DMS114 treated with DMSO at 0.1 percent for 48 hours (cell line): ENCODE results near the gene CNTNAP2.

Experiments
- DNase-seq: peaks from one replicate; lab custom pipeline; 2025; ENCODE audit not compliant: unreplicated experiment; lab: John Stamatoyannopoulos, UW

The CNTNAP2 gene

DNA sequence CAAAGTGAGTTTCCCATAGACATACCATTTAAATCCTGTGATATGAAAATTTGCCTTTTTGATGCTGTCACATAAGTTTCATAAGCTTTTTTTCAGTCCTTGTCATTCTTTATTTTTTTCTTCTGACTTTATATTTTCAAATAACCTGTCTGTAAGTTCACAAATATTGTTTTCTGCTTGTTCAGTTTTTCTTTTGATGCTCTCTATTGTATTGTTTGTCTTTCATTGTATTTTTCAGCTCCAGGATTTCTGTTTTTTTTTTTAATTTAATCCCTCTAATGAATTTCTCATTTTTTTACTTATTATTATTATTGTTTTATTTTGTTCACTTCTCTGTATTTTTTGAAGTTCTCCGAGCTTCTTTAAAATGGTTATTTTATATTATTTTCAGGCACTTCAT is 623.4 kb downstream of the CNTNAP2 start:
- no peak for DNase-seq

DNA sequence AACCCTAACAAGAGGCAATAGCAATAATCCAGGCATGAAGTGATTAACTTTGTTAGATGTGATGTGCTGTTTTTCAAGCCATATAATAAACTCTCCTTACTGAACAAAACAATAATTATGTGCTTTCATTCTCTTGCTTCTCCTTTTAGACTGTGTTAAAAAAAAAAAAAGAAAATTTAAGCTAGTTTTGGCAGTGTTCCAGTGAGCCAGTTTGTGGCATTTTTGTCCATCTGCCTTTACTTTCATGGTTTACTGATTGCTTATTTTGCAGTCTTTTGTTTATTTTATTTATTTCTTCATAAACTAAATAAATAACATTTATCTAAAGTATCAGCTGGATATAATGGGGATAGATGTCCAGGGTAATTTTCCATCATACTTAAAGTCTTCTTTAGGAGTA is 625.3 kb downstream of the CNTNAP2 start:
- no peak for DNase-seq

DNA sequence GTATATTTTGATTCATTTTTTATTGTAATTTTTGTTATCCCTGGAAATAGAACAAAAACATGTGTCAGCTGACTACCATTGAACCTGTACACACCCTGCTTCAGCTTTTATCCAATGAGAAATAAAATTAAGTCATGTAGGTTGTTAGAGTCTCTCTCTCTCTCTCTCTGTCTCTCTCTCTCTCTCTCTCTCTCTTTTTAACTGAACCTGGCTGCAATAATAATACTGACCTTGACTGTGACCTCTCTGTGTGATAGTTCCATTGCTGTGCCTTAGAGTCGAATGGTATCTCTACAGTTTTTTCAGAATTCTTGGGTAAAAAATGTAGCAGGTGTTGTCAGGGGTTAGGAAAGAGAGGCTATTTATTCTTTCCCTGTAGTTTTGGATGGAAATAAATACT is 637.8 kb downstream of the CNTNAP2 start:
- no peak for DNase-seq

DNA sequence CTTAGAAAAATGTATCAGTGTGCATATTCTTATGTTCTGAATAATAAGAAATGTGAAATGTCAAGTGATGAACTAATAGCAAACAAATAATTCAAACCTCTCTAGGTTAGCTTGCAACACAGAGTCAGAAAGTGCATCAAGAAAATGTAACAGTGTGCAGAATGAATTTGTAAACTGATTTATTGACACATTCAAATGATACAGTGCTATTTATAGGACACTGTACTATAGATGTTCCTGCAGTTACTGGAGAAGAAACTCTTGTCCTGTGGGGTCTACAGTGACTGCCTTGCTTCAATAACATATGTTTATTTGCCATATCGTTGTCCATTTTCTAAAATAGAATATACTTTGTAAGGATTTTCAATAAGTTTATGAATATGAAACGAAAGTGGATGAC is 639.0 kb downstream of the CNTNAP2 start:
- DNase-seq = no peak

DNA sequence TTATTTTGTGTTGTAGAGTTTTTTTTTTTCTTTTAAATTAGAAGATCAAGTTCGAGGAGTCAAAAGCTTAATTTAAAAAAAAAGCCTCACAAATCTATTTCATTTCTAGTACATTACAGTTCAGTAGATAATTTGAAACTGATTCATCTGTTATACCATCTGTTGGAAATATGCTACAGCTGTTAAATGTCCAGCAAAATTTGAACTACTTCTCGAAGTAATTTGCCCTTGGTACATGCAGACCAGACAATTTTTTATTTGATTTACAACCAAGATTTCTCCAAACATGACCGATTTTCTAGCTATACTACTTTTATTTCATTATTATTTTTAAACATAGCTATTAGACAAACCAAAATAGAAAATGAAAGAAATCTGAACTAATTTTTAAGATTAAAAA is 647.9 kb downstream of the CNTNAP2 start:
- DNase-seq = no peak

DNA sequence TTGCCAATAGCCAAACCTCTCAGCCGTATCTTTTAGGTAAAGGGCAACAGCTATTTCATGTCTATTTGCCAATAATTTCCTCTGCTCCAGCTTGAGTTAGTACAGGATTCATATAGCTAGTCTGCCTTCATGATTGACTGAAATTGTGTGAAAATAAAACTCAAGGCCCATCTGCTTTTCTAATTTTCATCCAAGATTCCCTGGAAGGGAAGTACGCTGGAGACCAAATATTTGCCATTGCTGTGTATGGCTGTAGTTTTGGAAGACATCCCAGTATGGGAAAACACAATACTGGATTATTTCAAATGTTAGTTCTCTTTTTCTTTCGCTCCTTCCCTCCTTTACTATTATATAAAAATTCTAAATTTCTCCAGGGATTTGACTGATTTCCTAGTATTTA is 652.4 kb downstream of the CNTNAP2 start:
- DNase-seq = no peak

DNA sequence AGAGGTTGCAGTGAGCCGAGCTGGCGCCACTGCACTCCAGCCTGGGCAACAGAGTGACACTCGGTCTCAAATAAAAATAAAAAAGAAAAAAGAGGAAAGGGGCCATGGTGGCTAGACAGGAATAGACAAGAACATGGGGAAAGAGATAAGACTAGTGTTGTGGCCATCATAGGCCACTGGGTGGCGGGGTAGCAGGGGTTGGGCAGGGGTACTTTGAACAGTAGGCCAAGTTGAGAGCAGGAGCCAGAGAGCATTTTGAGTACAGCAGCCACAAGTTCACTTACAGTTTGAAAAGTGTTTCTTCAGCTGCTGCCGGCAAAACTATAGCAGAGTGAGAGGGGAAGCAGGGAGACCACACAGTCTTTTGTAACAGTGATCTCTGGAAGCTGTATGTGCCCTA is 656.0 kb downstream of the CNTNAP2 start:
- DNase-seq = no peak

DNA sequence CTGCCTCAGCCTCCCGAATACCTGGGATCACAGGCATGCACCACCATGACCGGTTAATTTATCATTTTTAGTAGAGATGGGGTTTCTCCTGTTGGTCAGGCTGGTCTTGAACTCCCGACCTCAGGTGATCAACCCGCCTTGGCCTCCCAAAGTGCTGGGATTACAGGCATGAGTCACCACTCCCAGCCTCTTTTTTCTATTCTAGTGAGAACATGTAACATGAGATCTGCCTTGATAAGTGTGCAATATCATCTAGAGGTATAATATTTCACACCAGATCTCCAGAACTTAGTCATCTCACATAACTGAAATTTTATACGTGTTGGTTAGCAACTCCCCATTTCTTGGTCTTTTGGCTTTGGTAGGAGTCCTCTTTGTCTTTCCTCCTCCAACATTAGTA is 656.9 kb downstream of the CNTNAP2 start:
- no peak for DNase-seq

DNA sequence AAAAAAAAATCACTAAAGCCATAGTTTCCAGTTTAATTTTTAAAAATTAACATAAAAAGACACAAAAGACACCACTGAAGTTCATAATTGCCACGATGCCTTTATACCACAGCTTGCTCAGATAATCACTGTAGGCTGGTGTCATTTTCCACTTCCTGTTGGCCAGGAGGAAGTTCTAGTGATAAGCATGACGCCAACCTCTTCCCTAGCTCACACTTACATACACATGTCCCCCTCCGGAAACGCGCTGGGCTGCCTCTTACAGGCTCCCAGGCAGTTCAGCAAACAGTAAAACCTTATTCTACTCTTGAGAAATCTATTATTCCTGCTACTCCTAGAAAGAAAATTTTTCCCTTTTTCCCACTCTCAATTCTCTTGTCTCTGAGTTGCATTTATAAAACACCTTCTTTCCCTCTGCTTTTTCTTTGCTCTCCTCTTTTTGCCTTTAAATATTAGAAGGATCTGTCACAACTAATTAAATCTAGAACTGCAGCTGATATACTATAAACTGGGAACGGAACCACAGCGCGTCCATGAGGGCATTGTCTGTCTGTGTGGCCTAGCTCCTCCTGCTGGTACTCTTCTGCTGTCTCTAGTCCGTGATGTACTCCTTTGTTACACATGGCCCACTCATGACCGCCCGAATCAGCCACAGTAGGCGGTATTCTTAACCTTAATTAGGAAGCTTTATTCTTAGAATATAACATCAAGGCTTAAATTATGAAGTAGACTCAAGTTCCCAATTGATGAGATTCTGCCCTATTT is 664.9 kb downstream of the CNTNAP2 start:
- no peak for DNase-seq

DNA sequence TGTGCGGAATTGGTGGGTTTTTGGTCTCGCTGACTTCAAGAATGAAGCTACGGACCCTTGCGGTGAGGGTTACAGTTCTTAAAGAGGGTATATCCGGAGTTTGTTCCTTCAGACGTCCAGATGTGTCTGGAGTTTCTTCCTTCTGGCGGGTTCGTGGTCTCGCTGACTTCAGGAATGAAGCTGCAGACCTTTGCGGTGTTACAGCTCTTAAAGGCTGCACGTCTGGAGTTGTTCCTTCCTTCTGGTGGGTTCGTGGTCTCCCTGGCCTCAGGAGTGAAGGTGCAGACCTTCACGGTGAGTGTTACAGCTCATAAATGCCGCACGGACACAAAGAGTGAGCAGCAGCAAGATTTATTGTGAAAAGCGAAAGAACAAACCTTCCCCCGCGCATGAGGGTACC is 670.7 kb downstream of the CNTNAP2 start:
- no peak for DNase-seq

DNA sequence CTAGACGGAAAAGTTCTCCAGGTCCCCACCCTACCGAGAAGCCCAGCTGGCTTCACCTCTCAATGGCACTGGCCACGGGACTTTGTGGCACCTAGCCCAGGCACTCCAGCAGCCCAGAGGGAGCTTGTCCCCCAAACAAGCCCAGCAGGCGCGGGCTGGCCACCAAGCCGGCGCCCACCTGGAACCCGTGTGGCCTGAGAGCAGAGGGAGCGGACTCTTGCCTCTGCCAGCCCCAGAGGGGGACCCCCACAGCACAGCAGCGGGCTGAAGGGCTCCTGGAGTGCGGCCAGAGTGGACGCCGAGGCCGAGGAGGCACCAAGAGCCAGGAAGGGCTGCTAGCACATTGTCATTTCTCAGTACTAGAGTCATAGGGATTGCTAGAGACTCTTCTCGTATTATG is 671.4 kb downstream of the CNTNAP2 start:
- no peak for DNase-seq

DNA sequence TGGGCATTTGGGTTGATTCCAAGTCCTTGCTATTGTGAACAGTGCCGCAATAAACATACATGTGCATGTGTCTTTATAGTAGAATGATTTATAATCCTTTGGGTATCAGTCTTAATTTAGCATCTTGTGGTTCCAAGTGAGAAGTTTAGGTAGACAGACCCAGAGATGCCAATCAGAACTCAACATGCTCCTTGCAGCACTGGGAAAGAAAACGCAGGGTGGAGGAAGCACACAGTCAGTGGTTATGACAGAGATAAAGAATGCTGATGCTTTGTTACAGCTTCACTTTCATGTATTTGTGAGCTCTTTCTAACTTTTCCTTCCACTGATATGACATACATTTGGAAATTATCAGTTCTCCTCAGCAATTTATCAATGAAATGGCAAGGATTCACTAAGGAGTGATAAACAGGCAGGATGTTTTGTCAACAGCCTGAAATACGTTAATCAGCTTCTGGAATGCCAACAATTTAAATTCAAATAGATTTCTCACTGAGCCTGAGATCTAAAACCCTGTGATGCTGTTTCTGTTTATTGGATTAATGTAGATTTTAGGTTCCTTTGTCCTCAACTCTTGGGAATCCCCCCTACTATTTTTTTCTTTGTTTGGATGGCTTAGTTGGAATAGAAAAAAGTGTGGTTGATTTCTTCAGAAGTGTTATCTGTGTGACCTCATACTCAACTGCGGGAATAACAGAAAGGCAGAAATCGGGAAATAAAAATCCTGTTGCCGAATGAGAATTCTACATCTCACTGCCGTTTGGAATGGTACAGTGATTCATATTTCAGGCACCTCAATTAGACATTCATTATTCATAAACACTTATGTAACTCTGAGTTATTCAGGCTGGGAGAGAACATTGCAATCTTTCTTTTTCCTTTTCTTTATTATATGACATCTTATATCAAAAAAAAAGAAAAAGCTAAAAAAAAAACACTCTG is 675.0 kb downstream of the CNTNAP2 start:
- DNase-seq = no peak

DNA sequence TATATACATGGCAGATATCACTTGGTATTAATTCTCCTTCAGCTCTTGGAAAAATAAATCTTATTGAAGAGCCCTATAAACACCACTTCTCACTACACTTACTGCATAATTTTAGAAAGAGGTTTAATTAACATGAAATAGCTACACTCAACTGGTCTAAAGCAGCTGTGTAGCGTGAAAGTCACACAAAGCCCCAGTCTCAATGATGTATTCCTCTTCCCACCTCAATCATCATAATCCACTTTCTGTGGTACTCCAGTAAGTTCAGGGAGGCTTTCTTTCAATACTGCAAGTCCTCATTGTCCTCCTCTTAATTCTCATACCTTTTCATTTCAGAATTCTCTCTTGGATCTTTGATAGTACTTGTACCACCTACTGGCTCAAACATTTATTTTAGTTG is 688.0 kb downstream of the CNTNAP2 start:
- no peak for DNase-seq

DNA sequence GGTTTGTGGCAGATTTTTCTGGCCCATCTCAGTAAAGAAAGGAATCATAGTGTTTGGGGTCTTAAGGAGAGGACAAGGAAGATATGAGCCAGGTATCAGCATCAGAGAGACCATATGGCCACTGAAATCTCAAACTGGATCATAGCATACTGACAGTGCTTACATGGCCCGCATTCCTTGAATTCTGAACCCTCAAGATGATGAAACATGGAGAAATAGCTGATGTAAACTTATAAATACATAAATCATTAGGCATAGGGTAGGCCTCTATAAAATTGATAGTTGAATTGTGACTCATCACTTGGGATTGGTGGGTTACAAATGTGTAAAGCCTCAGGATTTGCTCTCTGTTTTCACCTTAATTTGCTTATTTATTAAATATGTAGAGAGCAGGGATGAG is 688.5 kb downstream of the CNTNAP2 start:
- DNase-seq = no peak

DNA sequence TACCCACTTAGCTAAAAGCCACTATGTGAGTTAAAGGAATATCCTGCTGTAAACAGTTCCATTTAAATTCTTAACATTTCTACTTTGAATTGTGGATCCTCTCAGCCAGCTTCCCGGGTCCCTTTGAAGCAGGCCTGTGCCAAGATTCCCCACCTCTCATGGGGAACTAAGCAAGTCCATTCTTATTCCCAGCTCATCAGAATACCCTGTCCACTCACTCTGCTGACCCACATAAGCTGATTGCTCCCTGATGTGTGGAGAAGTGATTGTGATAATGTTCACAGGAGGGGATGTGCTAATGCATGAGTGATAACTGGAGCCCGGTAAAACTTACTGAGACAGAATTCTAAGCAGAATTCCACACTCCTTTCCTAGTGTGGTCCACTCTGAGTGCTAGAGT is 709.7 kb downstream of the CNTNAP2 start:
- DNase-seq = no peak

DNA sequence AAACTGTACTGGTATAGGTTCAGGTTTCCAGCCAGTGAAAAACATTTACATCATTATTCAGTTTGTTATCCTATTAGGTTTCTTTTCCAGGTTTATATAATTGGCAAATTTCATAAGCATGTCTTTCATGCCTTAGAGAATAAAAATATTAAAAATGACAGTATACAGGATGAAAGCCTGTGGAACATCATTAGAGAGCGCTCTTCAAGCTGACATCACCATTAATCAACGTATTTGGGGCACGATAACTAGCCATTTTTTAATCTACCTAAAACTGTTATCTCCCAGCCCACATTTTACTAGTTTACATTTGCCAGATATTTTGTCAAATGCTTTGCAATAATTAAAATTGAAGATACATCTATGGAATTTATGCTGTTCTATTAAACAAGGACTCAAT is 714.1 kb downstream of the CNTNAP2 start:
- DNase-seq = no peak

DNA sequence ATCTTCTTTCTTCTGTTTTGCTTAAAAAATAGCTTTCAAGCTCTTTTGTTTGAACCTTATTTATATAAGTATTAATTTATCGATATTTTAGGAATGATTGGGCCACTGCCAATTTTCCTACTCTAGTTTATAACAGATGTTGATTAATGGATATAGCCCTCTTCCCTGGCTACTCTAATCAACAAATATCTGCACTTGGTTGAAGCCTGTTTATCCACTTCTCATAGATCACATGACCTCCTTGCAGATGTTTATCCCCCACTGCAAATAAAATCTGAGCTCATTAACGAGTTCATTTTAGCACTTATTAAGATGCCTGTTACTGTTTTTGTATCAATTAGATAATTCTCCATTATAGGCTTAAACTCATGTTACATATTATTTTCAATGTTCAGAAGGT is 715.3 kb downstream of the CNTNAP2 start:
- no peak for DNase-seq

DNA sequence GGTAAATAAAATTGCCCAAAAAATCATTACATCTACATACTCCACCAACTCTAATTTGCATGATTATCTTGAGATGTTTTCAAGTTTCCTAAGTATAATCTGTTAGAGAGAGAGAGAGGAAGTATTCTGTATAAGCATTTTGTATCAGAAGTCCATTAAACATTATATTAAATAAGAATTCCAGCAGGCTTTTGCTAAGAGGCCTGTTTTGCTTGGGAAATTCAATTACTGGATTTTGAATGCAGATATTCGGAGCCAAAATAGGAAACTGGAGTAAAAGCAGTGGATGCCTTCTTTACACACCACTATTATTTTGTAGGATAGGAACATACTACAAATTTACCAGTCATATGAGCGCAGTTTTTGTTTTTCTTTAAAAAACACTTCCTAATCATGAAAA is 727.8 kb downstream of the CNTNAP2 start:
- DNase-seq = no peak

DNA sequence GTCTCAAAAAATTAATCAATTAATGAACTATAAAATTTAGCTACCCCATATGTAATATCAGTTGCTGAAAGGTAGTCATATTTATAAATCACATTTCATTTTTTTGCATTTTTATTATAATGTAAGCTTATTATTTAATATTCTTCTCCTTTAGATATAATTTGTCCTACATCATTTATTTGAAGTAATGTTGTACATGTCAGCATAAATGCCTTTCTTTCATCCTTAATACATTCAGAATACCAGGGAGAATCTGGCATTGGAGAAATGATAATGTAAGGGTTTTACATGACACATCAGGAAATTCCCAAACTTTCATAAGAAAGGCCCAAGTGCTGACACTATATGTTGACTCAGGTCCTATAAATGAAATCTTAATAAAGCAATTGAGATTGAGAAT is 742.1 kb downstream of the CNTNAP2 start:
- DNase-seq = no peak

DNA sequence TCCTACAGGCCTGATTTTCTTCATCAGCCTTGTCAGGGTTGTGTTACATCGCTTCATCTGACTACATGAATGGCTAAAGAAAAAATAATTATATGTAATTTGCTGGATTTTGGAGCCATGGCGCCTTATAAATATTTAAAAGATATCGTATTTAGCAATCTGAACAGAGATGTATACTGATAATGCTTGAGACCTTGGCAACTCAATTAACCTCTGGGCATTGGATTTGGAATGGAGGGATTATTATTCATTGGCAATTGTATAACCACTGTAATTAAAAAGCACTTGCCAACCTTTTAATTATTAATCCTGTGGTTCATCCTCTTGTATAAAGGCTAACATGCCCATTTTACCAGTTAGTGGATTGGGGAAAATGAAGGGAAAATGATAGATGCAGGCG is 745.1 kb downstream of the CNTNAP2 start:
- DNase-seq = no peak

DNA sequence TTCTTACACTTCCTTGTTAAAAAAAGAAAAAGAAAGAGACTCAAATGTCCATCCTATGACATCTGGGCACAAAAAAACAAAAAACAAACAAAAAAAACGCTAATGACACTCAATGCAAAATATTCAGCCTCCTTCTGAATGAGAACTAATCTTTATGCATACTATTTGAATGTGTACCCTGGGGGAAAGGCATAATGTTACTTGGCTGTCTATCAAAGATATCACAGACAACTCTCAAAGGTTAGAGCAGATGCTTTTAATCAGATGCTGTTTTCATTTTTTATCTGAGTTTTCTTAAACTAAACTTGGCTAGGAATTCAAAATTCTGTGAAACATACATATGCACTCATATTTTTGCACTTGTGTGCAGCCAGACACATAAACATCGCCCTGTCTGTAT is 745.8 kb downstream of the CNTNAP2 start:
- no peak for DNase-seq

DNA sequence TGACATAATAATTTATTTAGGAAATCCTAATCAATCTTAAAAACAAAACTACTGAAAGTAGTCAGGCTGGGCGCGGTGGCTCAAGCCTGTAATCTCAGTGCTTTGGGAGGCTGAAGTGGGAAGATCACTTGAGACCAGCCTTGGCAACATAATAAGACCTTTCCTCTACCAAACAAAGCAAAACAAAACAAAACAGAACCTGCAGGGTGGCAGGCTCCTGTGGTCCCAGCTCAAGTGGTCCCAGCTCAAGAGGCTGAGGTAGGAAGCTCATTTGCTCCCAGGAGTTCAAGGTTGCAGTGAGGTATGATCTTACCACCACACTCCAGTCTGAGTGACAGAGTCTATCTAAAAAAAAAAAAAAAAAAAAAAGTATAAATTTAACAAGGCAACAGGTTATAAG is 748.0 kb downstream of the CNTNAP2 start:
- DNase-seq = no peak
